K562 (cell line): Measurements from ENCODE around the gene FGFRL1. TPM values are rescaled to one million over a fixed set of nuclear protein-coding genes. Genes with fewer than 3 reads are reported as not detected.

Experiments used
- ATAC-seq: fragments of 200-7000 bp; cut with Tn5 transposase; 3 replicates; pipeline ENCODE4 v1.9.1; 2020; ENCODE audit warnings: moderate library complexity
- BruUV-seq: library from RNA; stranded (reverse); fragments of 400-500 nt; replicated peaks from 2 replicates; lab custom pipeline; 2021; lab: Mats Ljungman, UMichigan
- CTCF ChIA-PET: fragments of 300-600 bp; formaldehyde crosslinking; extraction: SDS; loops from one replicate; lab custom pipeline; 2021; ENCODE audit warnings: low intra/inter-chr PET ratio; lab: Yijun Ruan, JAX
- POLR2A ChIA-PET: fragments of 300-600, 350-650 bp; sonication (Branson Sonifier 250); formaldehyde crosslinking; extraction: SDS; loops from one replicate; lab custom pipeline; 2021; ENCODE audit warnings: antibody characterized with exemption, inconsistent platforms; lab: Yijun Ruan, JAX
- DNase-seq, 4 experiments: peaks; one replicate each; pipeline versions ENCODE4 v3.0.0 to v3.0.0-alpha.2; 2011 to 2018; ENCODE audit warnings: low spot score in 3 of 4, mixed read lengths in 3 of 4; ENCODE audit errors: extremely low read depth in 1 of 4
- FAIRE-seq: peaks from 2 replicates; lab custom pipeline; 2011; peaks lifted over from hg19 to GRCh38; lab: Jason Lieb, UNC
- H2AFZ ChIP-seq: 2 replicates; pipeline ENCODE4 v1.6.0; 2011; ENCODE audit warnings: low read depth, low read length, control low read depth, inconsistent platforms
- H3K27ac ChIP-seq: fragments of 200-600 bp; 3 replicates; pipeline ENCODE4 v1.8.0; 2011; ENCODE audit warnings: low read depth, mild to moderate bottlenecking, control low read depth, inconsistent platforms, low read length, moderate library complexity, mixed read lengths; ENCODE audit errors: extremely low read depth
- H3K27me3 ChIP-seq, 2 experiments: fragments of 300-600 bp in 1 of 2; 2 replicates in 1 of 2; 3 replicates in 1 of 2; pipeline versions ENCODE4 v1.6.0 to v1.8.0; 2011; ENCODE audit warnings: inconsistent platforms in 2 of 2, low read length in 2 of 2, mild to moderate bottlenecking in 1 of 2, mixed read lengths in 1 of 2, moderate library complexity in 1 of 2; ENCODE audit not compliant: control insufficient read depth in 2 of 2, insufficient read depth in 2 of 2
- H3K36me3 ChIP-seq: fragments of 300-600 bp; 3 replicates; pipeline ENCODE4 v1.8.0; 2011; ENCODE audit warnings: mild to moderate bottlenecking, low read length, inconsistent platforms; ENCODE audit not compliant: control insufficient read depth, insufficient read depth
- H3K4me1 ChIP-seq, 2 experiments: fragments of 200-600 bp in 1 of 2; replicated peaks in 1 of 2; 2 replicates in 1 of 2; 3 replicates in 1 of 2; pipeline versions ENCODE4 v1.5.1 to v1.8.0; 2011; ENCODE audit warnings: inconsistent platforms in 2 of 2, low read length in 2 of 2, mild to moderate bottlenecking in 1 of 2, mixed read lengths in 1 of 2, moderate library complexity in 1 of 2; ENCODE audit not compliant: control insufficient read depth in 2 of 2, insufficient read depth in 2 of 2
- H3K4me2 ChIP-seq: 2 replicates; pipeline ENCODE4 v1.6.1; 2011; ENCODE audit warnings: low read length, control low read depth, inconsistent platforms, mixed read lengths; ENCODE audit not compliant: insufficient read depth
- H3K4me3 ChIP-seq: fragments of 200-600 bp; sonication (generic), shearing (Covaris generic); 2 replicates; pipeline ENCODE4 v1.5.1; 2016; ENCODE audit warnings: control low read depth, inconsistent platforms
- H3K79me2 ChIP-seq: fragments of 200-600 bp; 3 replicates; pipeline ENCODE4 v1.8.0; 2011; ENCODE audit warnings: low read length, inconsistent platforms; ENCODE audit not compliant: control insufficient read depth, insufficient read depth
- H3K9ac ChIP-seq, 2 experiments: 2 replicates each; pipeline versions ENCODE4 v1.6.0 to v1.6.1; 2011; ENCODE audit warnings: low read depth in 2 of 2, low read length in 2 of 2, control low read depth in 1 of 2, inconsistent platforms in 1 of 2, mild to moderate bottlenecking in 1 of 2, mixed read lengths in 1 of 2; ENCODE audit not compliant: insufficient read depth in 1 of 2
- H3K9me1 ChIP-seq: one replicate; pipeline ENCODE4 v1.6.0; 2011; ENCODE audit warnings: inconsistent platforms, mild to moderate bottlenecking, low read length, moderate library complexity; ENCODE audit not compliant: control insufficient read depth, insufficient read depth
- H3K9me3 ChIP-seq: replicated peaks from 2 replicates; pipeline ENCODE4 v1.5.1; 2011; ENCODE audit warnings: low read depth, low read length, inconsistent platforms; ENCODE audit not compliant: control insufficient read depth, insufficient read depth
- H4K20me1 ChIP-seq: replicated peaks from 2 replicates; pipeline ENCODE4 v1.6.1; 2011; ENCODE audit warnings: low read length, inconsistent platforms, mixed read lengths; ENCODE audit not compliant: control insufficient read depth, insufficient read depth
- ATF3 ChIP-seq, 2 experiments: fragments of 450-650 bp in 1 of 2; sonication (generic) in 1 of 2; formaldehyde crosslinking in 1 of 2; IDR thresholded peaks in 1 of 2; conservative IDR thresholded peaks in 1 of 2; 2 replicates each; pipeline versions ENCODE4 v1.6.1 to v1.8.1; 2016 to 2023; ENCODE audit warnings: mild to moderate bottlenecking in 2 of 2, moderate library complexity in 2 of 2, inconsistent platforms in 1 of 2, missing genetic modification reagents in 1 of 2
- CREB3 ChIP-seq: fragments of 450-650 bp; conservative IDR thresholded peaks from 2 replicates; pipeline ENCODE4 v1.6.1; 2016; ENCODE audit warnings: missing genetic modification characterization, low read depth, mild to moderate bottlenecking, missing compliant biosample characterization, moderate library complexity
- CREM ChIP-seq: IDR thresholded peaks from 2 replicates; pipeline ENCODE4 v1.6.1; 2014; ENCODE audit warnings: antibody characterized with exemption, low read depth
- DACH1 ChIP-seq: fragments of 450-650 bp; IDR thresholded peaks from 2 replicates; pipeline ENCODE4 v1.6.1; 2018; ENCODE audit not compliant: partially characterized antibody
- EWSR1 ChIP-seq: fragments of 450-650 bp; IDR thresholded peaks from 2 replicates; pipeline ENCODE4 v1.6.1; 2018; ENCODE audit warnings: borderline replicate concordance, mild to moderate bottlenecking, low read depth, moderate library complexity; ENCODE audit not compliant: partially characterized antibody
- GABPB2 ChIP-seq: fragments of 250-450 bp; sonication (Bioruptor Pico); conservative IDR thresholded peaks from 2 replicates; pipeline ENCODE4 v1.5.1; 2021; ENCODE audit warnings: mild to moderate bottlenecking
- GATAD2B ChIP-seq: fragments of 450-650 bp; IDR thresholded peaks from 2 replicates; pipeline ENCODE4 v1.6.1; 2017; ENCODE audit warnings: mild to moderate bottlenecking, borderline replicate concordance
- GTF2E2 ChIP-seq: fragments of 200-800 bp; sonication (Bioruptor generic); IDR thresholded peaks from 2 replicates; pipeline ENCODE4 v1.6.1; 2016; ENCODE audit warnings: missing genetic modification characterization, missing compliant biosample characterization
- GTF2F1 ChIP-seq: IDR thresholded peaks from 2 replicates; pipeline ENCODE4 v1.6.1; 2011; ENCODE audit warnings: low read depth, low read length, improper control_type of control experiment
- HOMEZ ChIP-seq: fragments of 250-450 bp; sonication (Bioruptor Pico); IDR thresholded peaks from 2 replicates; pipeline ENCODE4 v1.4.0; 2020; ENCODE audit warnings: mild to moderate bottlenecking, moderate library complexity
- MCM3 ChIP-seq: fragments of 450-650 bp; IDR thresholded peaks from 2 replicates; pipeline ENCODE4 v1.6.1; 2016
- NR2C2 ChIP-seq, 2 experiments: fragments of 200-800 bp in 1 of 2; sonication (Bioruptor generic) in 1 of 2; sonication (generic) in 1 of 2; formaldehyde crosslinking in 1 of 2; IDR thresholded peaks; 2 replicates each; pipeline versions ENCODE4 v1.6.1 to v1.8.0; 2016 to 2022; ENCODE audit warnings: mild to moderate bottlenecking in 1 of 2, missing compliant biosample characterization in 1 of 2, missing genetic modification characterization in 1 of 2, missing genetic modification reagents in 1 of 2
- NRF1 ChIP-seq, 2 experiments: fragments of 450-650 bp; IDR thresholded peaks in 1 of 2; conservative IDR thresholded peaks in 1 of 2; 2 replicates each; pipeline ENCODE4 v1.6.1; 2014; ENCODE audit warnings: mild to moderate bottlenecking in 2 of 2
- POLR2G ChIP-seq: fragments of 200-400 bp; formaldehyde crosslinking; IDR thresholded peaks from 2 replicates; pipeline ENCODE4 v1.6.1; 2017; ENCODE audit warnings: low read depth, mild to moderate bottlenecking, antibody characterized with exemption, low read length, moderate library complexity
- PRMT5 ChIP-seq: sonication (generic); formaldehyde crosslinking; IDR thresholded peaks from 2 replicates; pipeline ENCODE4 v1.5.0; 2020; ENCODE audit warnings: missing genetic modification reagents
- SMARCE1 ChIP-seq: fragments of 450-650 bp; IDR thresholded peaks from 2 replicates; pipeline ENCODE4 v1.7.1; 2016; ENCODE audit warnings: mild to moderate bottlenecking
- TBP ChIP-seq: optimal IDR thresholded peaks from 2 replicates; pipeline ENCODE3; 2011; ENCODE audit warnings: low read depth, low read length, improper control_type of control experiment
- TGIF2 ChIP-seq: sonication (generic); formaldehyde crosslinking; IDR thresholded peaks from 2 replicates; pipeline ENCODE4 v1.8.1; 2022; ENCODE audit warnings: mild to moderate bottlenecking, missing genetic modification reagents, moderate library complexity
- ZNF408 ChIP-seq: fragments of 250-450 bp; sonication (Bioruptor Pico); IDR thresholded peaks from 2 replicates; pipeline ENCODE4 v1.4.0; 2020; ENCODE audit warnings: low read depth, mild to moderate bottlenecking, moderate library complexity
- WGBS: fragments of 100-300 bp; shearing (Covaris generic); methylation state at CpG from one replicate; pipeline ENCODE4 v1.1.6; 2016; ENCODE audit warnings: low coverage, mixed read lengths; ENCODE audit not compliant: insufficient coverage; ENCODE audit errors: missing lambda C conversion rate; 5-methylcytosine and 5-hydroxymethylcytosine counted together
- in situ Hi-C: fragments of 300-500 bp; cut with MboI; formaldehyde crosslinking; loops from 4 replicates; pipeline ENCODE4 v1.15.0; 2018; ENCODE audit warnings: inconsistent platforms, mixed read lengths
- intact Hi-C: fragments of 100-400 bp; cut with micrococcal nuclease; formaldehyde crosslinking; loops from 2 replicates; pipeline ENCODE4 v1.14.2; 2022
- polyA plus RNA-seq, 8 experiments: library from polyadenylated mRNA; depleted of rRNA in 4 of 8; stranded (reverse) in 5 of 8; unstranded in 3 of 8; fragments of >200 nt; fragmentation: Nextera tagmentation in 2 of 8; fragmentation: Illumina TruSeq in 1 of 8; extraction: Ambion mirVana in 2 of 8; extraction: Trizol in 1 of 8; gene quantifications; 2 replicates each; pipeline versions ENCODE4 v1.2.1 to v1.2.3, GENCODE V29; 2011 to 2014; ENCODE audit warnings: inconsistent platforms in 1 of 8, missing spikeins in 1 of 8
- total RNA-seq, 7 experiments: library from RNA; depleted of rRNA in 6 of 7; stranded (reverse); fragments of >200 nt in 6 of 7; fragmentation: Illumina TruSeq in 2 of 7; extraction: Trizol in 2 of 7; gene quantifications; 2 replicates each; pipeline versions ENCODE4 v1.2.1 to v1.2.3, GENCODE V29; 2011 to 2021; ENCODE audit warnings: low replicate concordance in 1 of 7

Gene FGFRL1
- total and polyA plus RNA-seq, 9 of the 15 experiments (the other 6 are each of a cell fraction or from before 2014, with no cell fraction given): 0.34 to 49.9 (median 14.6) TPM

- peak overlapping the region in 1 of 2 experiments; percentile 93; a peak in 3 of 4 replicates for H3K9ac ChIP-seq
- TF ChIP-seq TBP (no peak), HOMEZ (CRISPR knock-in tag) (no peak), GTF2E2 (tag) (no peak), CREB3 (tag) (no peak), ATF3 (IDR thresholded peaks at IDR 0.05) (no peak), ATF3 (CRISPR knock-in tag; conservative IDR thresholded peaks at IDR 0.05) (no peak), CREM (no peak), GTF2F1 (no peak), SMARCE1 (no peak), GATAD2B (no peak), POLR2G (no peak; the same call in 1 of the 2 replicates), PRMT5 (CRISPR knock-in tag) (no peak), ZNF408 (CRISPR knock-in tag) (no peak), DACH1 (no peak), NRF1 (conservative IDR thresholded peaks at IDR 0.05 in 1 of 2, IDR thresholded peaks at IDR 0.05 in 1 of 2) (peak in 1 of 2 experiments; percentile 11; a peak in 2 of 4 replicates), GABPB2 (CRISPR knock-in tag) (no peak), MCM3 (no peak), TGIF2 (CRISPR knock-in tag) (no peak), NR2C2 (CRISPR knock-in tag; IDR thresholded peaks at IDR 0.05) (no peak), NR2C2 (tag; IDR thresholded peaks at IDR 0.05) (no peak), EWSR1 (no peak)
These were observed 918 bp upstream of the FGFRL1 start for GRCh38 chr4:1010395-1011021.

More at GRCh38 chr4:1010395-1011021, 918 bp upstream of the FGFRL1 start:
- ChIA-PET POLR2A (interaction anchor here (0.9 to 1.3 kb wide), 4 partner anchors 10 to 335 kb away, joined by 3 to 6 read pairs (median 4); partner anchors contain the start of genes IDUA and SLC26A1), CTCF (interaction anchor here (0.9 kb wide), 1 partner anchor 58 kb away, joined by 3 read pairs; no protein-coding TSS in a partner anchor)
- Histone ChIP-seq H3K4me2 (peak overlapping the region; percentile 90), H3K36me3 (peaks cover 12% of the 10 kb centered on the region; the same call in 2 of the 3 replicates), H2AFZ (peak overlapping the region; percentile 96), H3K27ac (no peak overlapping the region), H3K79me2 (peaks cover 12% of the 10 kb centered on the region), H3K4me1 (peaks cover 14 to 64% of the 10 kb centered on the region in 2 experiments; a peak in 4 of 5 replicates), H3K9me3 (no peaks in the 10 kb centered on the region), H3K27me3 (no peaks in the 10 kb centered on the region), H4K20me1 (no peaks in the 10 kb centered on the region), H3K4me3 (peak overlapping the region; percentile 59), H3K9me1 (peaks cover 4% of the 10 kb centered on the region)
- DNase-seq (peak in 3 of 4 experiments; percentile 9 to 63 (median 27)), FAIRE-seq (peak; percentile 49), ATAC-seq (peak; percentile 53)
- intact Hi-C loops: no loop called here
- in situ Hi-C loops: no loop called here
- no TSS peak for BruUV-seq
- 6% methylated on average over 27 of the region's 36 CpGs for WGBS
